Measurements from ENCODE around the gene SNRPA1.

Gene SNRPA1

GRCh38 chr15:101313041-101313761, 18.2 kb upstream of the SNRPA1 start:
- H3K4me1 Mint-ChIP-seq, result no peaks in the 10 kb centered on the region
- H3K9me3 Mint-ChIP-seq, result no peaks in the 10 kb centered on the region
- ATAC-seq (replicated peaks) (no peak), DNase-seq (no peak)
- no peak overlapping the region for H3K4me3 Mint-ChIP-seq
- no peak overlapping the region for H3K27ac Mint-ChIP-seq
- H3K36me3 Mint-ChIP-seq, result no peaks in the 10 kb centered on the region
- H3K27me3 Mint-ChIP-seq, result peaks cover 14 to 20% of the 10 kb centered on the region in 2 donors

GRCh38 chr15:101310508-101310907, 15.5 kb upstream of the SNRPA1 start:
- Mint-ChIP-seq H3K9me3 (no peaks in the 10 kb centered on the region), H3K4me1 (no peaks in the 10 kb centered on the region), H3K27ac (no peak overlapping the region), H3K4me3 (no peak overlapping the region), H3K36me3 (no peaks in the 10 kb centered on the region), H3K27me3 (peaks cover 7 to 11% of the 10 kb centered on the region in 2 donors)
- ATAC-seq (replicated peaks) (no peak), DNase-seq (no peak)

GRCh38 chr15:101310161-101310480, 15.1 kb upstream of the SNRPA1 start:
- Mint-ChIP-seq H3K4me1 (no peaks in the 10 kb centered on the region), H3K27ac (no peak overlapping the region), H3K36me3 (no peaks in the 10 kb centered on the region), H3K9me3 (no peaks in the 10 kb centered on the region), H3K4me3 (no peak overlapping the region), H3K27me3 (peaks cover 7 to 11% of the 10 kb centered on the region in 2 donors)
- ATAC-seq (replicated peaks) (no peak), DNase-seq (no peak)

DNA sequence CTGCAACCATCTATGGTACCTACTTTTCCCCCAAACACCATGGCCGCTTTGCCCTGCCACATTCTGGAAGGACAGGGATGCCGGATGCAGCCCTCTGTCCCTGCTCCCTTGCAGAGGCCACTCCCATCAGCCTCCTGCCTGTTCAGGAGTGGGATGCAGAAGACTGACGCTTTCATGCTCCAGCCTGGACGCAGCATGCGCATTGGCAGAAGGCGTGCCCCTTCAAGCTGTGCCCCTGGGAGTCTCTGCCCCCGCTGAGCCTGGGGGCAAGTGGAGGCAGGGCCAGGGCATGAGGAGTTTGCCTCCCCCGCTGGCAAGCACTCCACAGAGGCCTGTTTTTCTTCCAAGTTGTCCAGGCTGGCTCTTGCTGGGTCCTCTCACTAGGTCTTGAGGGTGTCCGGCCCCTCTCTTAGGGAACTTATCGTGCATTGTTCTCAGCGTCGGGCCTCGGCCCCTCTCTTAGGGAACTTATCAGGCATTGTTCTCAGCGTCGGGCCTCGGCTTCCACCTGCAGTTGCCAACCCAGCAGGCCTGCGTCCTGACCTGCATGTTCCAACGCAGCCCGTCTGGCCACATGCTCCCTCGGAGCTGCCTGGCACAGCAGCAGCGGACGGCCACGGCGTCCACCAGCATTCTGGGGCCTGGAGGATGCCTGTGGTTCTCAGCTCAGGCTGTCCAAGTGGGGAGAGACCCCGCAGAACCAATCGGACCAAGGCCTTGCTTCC, 14.6 kb upstream of the SNRPA1 start:
- Mint-ChIP-seq H3K4me1 (no peaks in the 10 kb centered on the region), H3K36me3 (no peaks in the 10 kb centered on the region), H3K27me3 (peaks cover 7 to 11% of the 10 kb centered on the region in 2 donors), H3K27ac (no peak overlapping the region), H3K4me3 (no peak overlapping the region), H3K9me3 (no peaks in the 10 kb centered on the region)
- DNase-seq (no peak), ATAC-seq (replicated peaks) (no peak)

GRCh38 chr15:101308604-101309435, 13.8 kb upstream of the SNRPA1 start:
- Mint-ChIP-seq H3K4me3 (no peak overlapping the region), H3K27ac (no peak overlapping the region), H3K9me3 (no peaks in the 10 kb centered on the region), H3K27me3 (peaks cover 7 to 11% of the 10 kb centered on the region in 2 donors), H3K36me3 (no peaks in the 10 kb centered on the region), H3K4me1 (no peaks in the 10 kb centered on the region)
- DNase-seq (no peak), ATAC-seq (replicated peaks) (no peak)

GRCh38 chr15:101307897-101308603, 13.0 kb upstream of the SNRPA1 start:
- Mint-ChIP-seq H3K36me3 (no peaks in the 10 kb centered on the region), H3K4me3 (no peak overlapping the region), H3K27ac (no peak overlapping the region), H3K9me3 (no peaks in the 10 kb centered on the region), H3K27me3 (peaks cover 7 to 11% of the 10 kb centered on the region in 2 donors), H3K4me1 (no peaks in the 10 kb centered on the region)
- ATAC-seq (replicated peaks) (no peak), DNase-seq (no peak)

DNA sequence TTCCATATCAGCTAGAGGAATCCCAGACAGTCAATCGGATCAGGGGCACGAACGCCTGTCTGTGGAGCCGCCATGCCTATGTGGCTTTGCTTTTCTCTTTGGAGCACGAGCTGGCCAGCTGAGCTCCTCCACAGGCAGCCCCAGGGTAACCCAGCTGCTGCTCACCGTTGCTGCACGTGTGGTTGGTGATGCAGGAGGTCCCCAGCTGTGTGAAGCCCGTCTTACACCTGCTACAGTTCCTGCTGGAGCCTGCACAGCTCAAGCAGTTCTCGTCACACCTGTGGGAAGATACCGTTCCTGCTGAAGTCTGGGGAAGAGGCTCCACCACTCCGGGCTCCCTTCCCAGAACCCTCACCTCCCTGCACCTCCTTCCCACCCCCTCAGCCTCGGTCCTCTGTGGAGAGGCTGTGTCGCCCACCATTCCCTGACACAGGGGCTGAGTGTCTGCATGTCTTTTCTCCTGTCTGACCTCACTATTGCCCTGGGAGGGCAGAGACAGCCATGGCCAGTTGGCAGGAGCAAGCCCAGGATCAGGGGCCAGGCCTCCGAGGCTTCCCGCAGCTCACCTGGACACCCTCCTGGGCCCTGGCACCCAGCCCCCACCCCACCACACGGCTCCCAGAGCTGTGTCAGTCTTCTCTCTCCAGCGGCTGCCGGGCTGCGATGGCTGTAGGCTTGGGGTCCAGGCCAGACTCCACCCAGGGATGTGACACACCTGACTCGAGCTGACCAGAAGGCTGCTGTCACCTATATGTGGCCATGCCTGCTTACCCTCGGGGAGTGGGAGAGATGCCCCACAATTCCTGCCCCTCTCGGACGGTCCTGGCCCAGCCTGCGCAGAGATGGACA, 12.2 kb upstream of the SNRPA1 start:
- Mint-ChIP-seq H3K27ac (no peak overlapping the region), H3K4me3 (no peak overlapping the region), H3K4me1 (no peaks in the 10 kb centered on the region), H3K36me3 (no peaks in the 10 kb centered on the region), H3K27me3 (peaks cover 7 to 10% of the 10 kb centered on the region in 2 donors), H3K9me3 (no peaks in the 10 kb centered on the region)
- DNase-seq (no peak), ATAC-seq (replicated peaks) (no peak)

GRCh38 chr15:101306341-101307047, 11.4 kb upstream of the SNRPA1 start:
- H3K27me3 Mint-ChIP-seq, result peaks cover 6 to 7% of the 10 kb centered on the region in 2 donors
- no peaks in the 10 kb centered on the region for H3K36me3 Mint-ChIP-seq
- no peak for DNase-seq
- H3K9me3 Mint-ChIP-seq, result no peaks in the 10 kb centered on the region
- H3K4me1 Mint-ChIP-seq, result no peaks in the 10 kb centered on the region
- H3K27ac Mint-ChIP-seq, result no peak overlapping the region
- H3K4me3 Mint-ChIP-seq, result no peak overlapping the region
- ATAC-seq (replicated peaks), result no peak

GRCh38 chr15:101305820-101306255, 10.8 kb upstream of the SNRPA1 start:
- Mint-ChIP-seq H3K27ac (no peak overlapping the region), H3K4me1 (peaks cover 0 to 1% of the 10 kb centered on the region in 2 donors), H3K27me3 (peaks cover 5 to 7% of the 10 kb centered on the region in 2 donors), H3K36me3 (no peaks in the 10 kb centered on the region), H3K9me3 (no peaks in the 10 kb centered on the region), H3K4me3 (no peak overlapping the region)
- ATAC-seq (replicated peaks) (no peak), DNase-seq (no peak)

DNA sequence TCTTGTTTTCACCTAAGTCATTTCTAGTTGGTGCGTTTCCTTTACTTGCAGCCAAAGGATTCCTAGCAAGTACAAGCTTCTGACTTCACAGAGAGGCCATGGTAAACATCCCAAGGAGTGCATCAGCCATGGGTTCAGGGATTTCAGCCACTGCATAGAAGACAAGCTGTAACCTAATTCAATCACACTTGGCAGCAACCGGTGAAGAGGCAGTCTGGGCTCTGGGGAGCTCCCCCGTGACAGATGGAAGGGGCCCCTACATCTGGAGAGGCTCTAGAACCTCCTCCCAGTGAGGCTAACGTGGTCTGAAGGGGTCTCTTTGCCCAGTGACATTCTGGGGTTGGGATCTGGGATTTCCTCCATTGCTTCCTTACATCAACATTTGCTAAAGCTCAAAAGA, 8.4 kb upstream of the SNRPA1 start:
- DNase-seq (no peak), ATAC-seq (replicated peaks) (no peak)
- Mint-ChIP-seq H3K36me3 (no peaks in the 10 kb centered on the region), H3K4me1 (peaks cover 0 to 1% of the 10 kb centered on the region in 2 donors), H3K9me3 (no peaks in the 10 kb centered on the region), H3K4me3 (no peak overlapping the region), H3K27me3 (peaks cover 0 to 7% of the 10 kb centered on the region in 2 donors), H3K27ac (no peak overlapping the region)

DNA sequence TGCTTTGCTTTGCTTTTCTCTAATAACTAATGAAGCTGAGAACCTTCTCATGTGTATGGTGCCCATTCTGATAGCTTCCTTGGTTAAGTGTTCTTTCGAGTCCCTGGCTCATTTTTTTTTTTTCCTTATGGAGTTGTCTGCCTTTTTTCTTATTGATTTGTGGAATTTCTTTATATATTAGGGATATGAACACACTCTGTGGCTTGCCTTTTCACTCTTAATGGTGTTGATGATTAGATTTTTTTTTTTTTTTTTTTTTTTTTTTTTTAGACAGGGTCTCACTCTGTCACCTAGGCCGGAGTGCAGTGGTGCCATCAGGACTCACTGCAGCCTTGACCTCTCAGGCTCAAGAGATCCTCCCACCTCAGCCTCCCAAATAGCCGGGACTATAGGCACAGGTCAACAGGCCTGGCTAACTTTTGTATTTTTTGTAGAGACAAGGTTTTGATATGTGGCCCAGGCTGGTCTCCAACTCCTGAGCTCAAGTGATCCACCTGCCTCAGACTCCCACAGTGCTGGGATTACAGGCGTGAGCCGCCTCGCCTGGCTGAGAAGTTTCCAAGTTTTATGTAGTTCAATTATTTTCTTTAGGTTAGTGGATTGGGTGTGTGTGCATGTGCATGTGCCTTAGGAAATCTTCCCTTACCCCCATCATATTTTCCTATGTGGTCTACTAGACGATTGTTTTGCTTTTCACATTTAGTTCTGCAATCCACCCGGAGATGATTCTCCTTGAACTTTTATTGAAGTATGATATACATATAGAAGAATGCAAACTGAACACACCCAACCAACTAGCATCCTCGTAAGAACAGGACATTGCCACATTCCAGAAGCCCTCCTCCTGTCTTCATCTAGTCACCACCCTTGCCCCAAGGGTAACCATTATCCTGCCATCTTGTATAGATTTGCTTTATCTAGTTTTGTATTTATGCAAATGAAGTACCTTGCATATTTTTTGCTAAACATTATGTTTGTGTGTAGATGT, 1.7 kb upstream of the SNRPA1 start:
- Mint-ChIP-seq H3K27ac (no peak overlapping the region), H3K27me3 (no peaks in the 10 kb centered on the region), H3K4me3 (peak overlapping the region; percentile 91 to 98)

GRCh38 chr15:101295607-101296161, 636 bp upstream of the SNRPA1 start:
- Mint-ChIP-seq H3K4me1 (peaks cover 7 to 32% of the 10 kb centered on the region in 2 donors), H3K9me3 (no peaks in the 10 kb centered on the region), H3K27me3 (no peaks in the 10 kb centered on the region), H3K36me3 (peaks cover 8 to 24% of the 10 kb centered on the region in 2 donors), H3K4me3 (peak overlapping the region; percentile 91 to 98), H3K27ac (peak overlapping the region; percentile 96)
- DNase-seq (no peak), ATAC-seq (replicated peaks) (no peak)

More for the DNA sequence above, 1.7 kb upstream of the SNRPA1 start:
- Mint-ChIP-seq H3K9me3 (no peaks in the 10 kb centered on the region), H3K4me1 (peaks cover 8 to 32% of the 10 kb centered on the region in 2 donors), H3K36me3 (peaks cover 8 to 20% of the 10 kb centered on the region in 2 donors)
- ATAC-seq (replicated peaks) (no peak), DNase-seq (no peak)

All from stimulated activated naive B cell treated with anti-CD40 and anti-IgM and Interleukin-4, amounts not matched to agents 10 μg/mL and 1 μg/mL and 100 μg/mL, for 72 hours (primary cell).